SK-N-MC (cell line): ENCODE data around the gene PKNOX2.

Experiments used
- EZH2 ChIP-seq: fragments of 200-600 bp; sonication (generic); IDR thresholded peaks from one replicate; pipeline ENCODE4 v1.6.1; 2017; ENCODE audit warnings: antibody characterized with exemption
- POLR2AphosphoS5 ChIP-seq: IDR thresholded peaks from 2 replicates; pipeline ENCODE4 v1.6.1; 2012; ENCODE audit warnings: mild to moderate bottlenecking, low read depth, low read length, borderline replicate concordance

DNA sequence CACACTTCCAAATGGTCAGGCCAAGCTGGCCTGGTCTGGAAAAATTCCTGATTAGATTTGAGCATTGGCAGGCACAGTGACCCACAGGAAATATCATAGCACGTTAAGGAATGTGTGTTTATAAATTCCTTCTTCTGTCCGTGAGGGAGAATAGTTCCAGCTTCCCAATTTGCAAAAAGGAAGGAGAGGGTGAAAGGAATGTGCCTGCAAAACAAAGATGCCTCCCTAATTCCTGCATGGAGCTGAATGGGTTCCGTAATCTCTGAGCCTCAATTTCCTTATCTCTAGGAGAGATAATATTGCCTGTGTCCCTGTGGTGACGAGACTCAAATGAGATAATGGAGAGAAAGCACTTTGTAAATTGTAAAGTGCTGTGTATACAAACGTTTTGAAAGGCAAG is 226.4 kb downstream of the PKNOX2 start:
- no peak for TF ChIP-seq POLR2AphosphoS5
- no peak for TF ChIP-seq EZH2
